ENCODE measurements around the gene CASZ1. TPM values are rescaled to one million over a fixed set of nuclear protein-coding genes. Genes with fewer than 3 reads are reported as not detected.

The CASZ1 gene
- total and polyA plus RNA-seq, 9 of the 15 experiments (the other 6 are each of a cell fraction or from before 2014, with no cell fraction given), result 0.01 to 4.0 (median 0.76) TPM; not detected in 1

DNA sequence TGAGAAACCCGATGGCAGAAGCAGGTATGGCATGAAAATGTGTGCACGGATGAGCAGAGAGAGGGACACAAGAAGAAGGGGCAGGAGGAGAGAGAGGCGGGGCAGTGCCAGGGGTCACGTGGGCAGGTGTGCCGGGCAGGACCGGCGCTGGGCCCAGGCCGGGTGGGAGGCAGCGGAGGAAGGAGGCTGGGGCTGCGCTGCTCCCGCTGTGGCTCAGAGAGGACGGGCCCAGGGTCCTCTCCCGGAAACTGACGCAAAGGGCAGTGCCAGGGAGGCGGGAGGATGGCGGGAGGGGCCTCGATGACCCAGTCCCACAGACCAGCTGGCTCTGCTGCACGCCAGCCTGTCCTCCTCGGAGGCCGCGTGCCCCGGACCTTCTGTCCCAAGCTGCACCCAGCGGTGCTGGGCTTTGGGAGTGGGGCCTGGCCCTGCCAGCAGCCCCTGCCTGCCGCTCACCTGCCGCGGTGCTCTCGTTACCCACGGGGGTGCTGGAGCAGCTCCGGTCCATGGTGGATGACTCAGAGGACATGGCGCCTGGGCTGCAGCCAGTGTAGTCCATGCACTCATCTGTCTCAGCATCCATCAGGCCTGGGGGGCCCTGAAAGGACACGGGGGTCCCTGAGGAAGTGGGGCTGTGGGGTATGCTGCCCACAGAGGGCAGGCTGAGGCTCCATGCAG lies 153.9 kb downstream of the CASZ1 start (continued):
- TF ChIP-seq HMBOX1 (IDR thresholded peaks at IDR 0.05), result no peak
- TF ChIP-seq SMARCE1 (IDR thresholded peaks at IDR 0.05), result no peak
- TF ChIP-seq USF2 (CRISPR knock-in tag; IDR thresholded peaks at IDR 0.05), result peak; percentile 68
- TF ChIP-seq USF1 (CRISPR knock-in tag; IDR thresholded peaks at IDR 0.05), result peak; percentile 74
- TF ChIP-seq TCF7 (IDR thresholded peaks at IDR 0.05; ENCODE audit: borderline replicate concordance), result no peak
- TF ChIP-seq HNRNPL (IDR thresholded peaks at IDR 0.05; ENCODE audit: low read depth, low read length), result 0 out of 2 replicates have a peak, but pooled peaks have one; percentile 36
- no peak for TF ChIP-seq BACH1 (tag; IDR thresholded peaks at IDR 0.05)
- TF ChIP-seq, protein P1, sequence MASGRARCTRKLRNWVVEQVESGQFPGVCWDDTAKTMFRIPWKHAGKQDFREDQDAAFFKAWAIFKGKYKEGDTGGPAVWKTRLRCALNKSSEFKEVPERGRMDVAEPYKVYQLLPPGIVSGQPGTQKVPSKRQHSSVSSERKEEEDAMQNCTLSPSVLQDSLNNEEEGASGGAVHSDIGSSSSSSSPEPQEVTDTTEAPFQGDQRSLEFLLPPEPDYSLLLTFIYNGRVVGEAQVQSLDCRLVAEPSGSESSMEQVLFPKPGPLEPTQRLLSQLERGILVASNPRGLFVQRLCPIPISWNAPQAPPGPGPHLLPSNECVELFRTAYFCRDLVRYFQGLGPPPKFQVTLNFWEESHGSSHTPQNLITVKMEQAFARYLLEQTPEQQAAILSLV (tag; IDR thresholded peaks at IDR 0.05), result no peak
- no peak for TF ChIP-seq BCOR (IDR thresholded peaks at IDR 0.05)
- no peak for TF ChIP-seq ZNF24 (IDR thresholded peaks at IDR 0.05)
- TF ChIP-seq ZNF507 (tag; conservative IDR thresholded peaks at IDR 0.05), result no peak
- TF ChIP-seq ZNF232 (CRISPR knock-in tag; IDR thresholded peaks at IDR 0.05), result no peak
- TF ChIP-seq ZNF263 (CRISPR knock-in tag; IDR thresholded peaks at IDR 0.05; ENCODE audit: borderline replicate concordance), result no peak
- TF ChIP-seq THRB (CRISPR knock-in tag; conservative IDR thresholded peaks at IDR 0.05), result no peak
